ENCODE measurements around the gene ABCC11.
"Not testable (repeated sequence)": the region's sequence is repeated elsewhere in the genome, so short reads cannot be mapped to it uniquely, and the experiment has no call there.

The ABCC11 gene

GRCh38 chr16:48246066-48246465 lies 1.3 kb downstream of the ABCC11 start:
- DNase-seq (ENCODE audit: low read depth in 2 of 2): no peak

GRCh38 chr16:48244863-48245195 lies 2.5 kb downstream of the ABCC11 start:
- DNase-seq (ENCODE audit: low read depth in 2 of 2): no peak

- peak; percentile 80 to 85 for DNase-seq (ENCODE audit: low read depth in 2 of 2)
These were observed 3.1 kb downstream of the ABCC11 start, which contains the start of gene LONP2 for GRCh38 chr16:48244080-48244862. LONP2 (plus strand) TSS chr16:48244300; CDS start chr16:48244389, 89 bp downstream.

- DNase-seq (ENCODE audit: low read depth in 2 of 2): not testable (repeated sequence)
These were observed 7.2 kb downstream of the ABCC11 start for GRCh38 chr16:48240147-48240546.

GRCh38 chr16:48236286-48236685 lies 11.1 kb downstream of the ABCC11 start:
- DNase-seq (ENCODE audit: low read depth in 2 of 2): no peak

- DNase-seq (ENCODE audit: low read depth in 2 of 2): no peak
These were observed 11.7 kb downstream of the ABCC11 start for GRCh38 chr16:48235556-48236136.

- DNase-seq (ENCODE audit: low read depth in 2 of 2): no peak
These were observed 12.2 kb downstream of the ABCC11 start for GRCh38 chr16:48235058-48235555.

GRCh38 chr16:48234630-48235029 lies 12.7 kb downstream of the ABCC11 start:
- DNase-seq (ENCODE audit: low read depth in 2 of 2): no peak

GRCh38 chr16:48232493-48233040 lies 14.8 kb downstream of the ABCC11 start:
- no peak for DNase-seq (ENCODE audit: low read depth in 2 of 2)

- no peak for DNase-seq (ENCODE audit: low read depth in 2 of 2)
These were observed 15.4 kb downstream of the ABCC11 start for GRCh38 chr16:48231727-48232492.

GRCh38 chr16:48225456-48225855 lies 21.9 kb downstream of the ABCC11 start:
- DNase-seq (ENCODE audit: low read depth in 2 of 2): no peak

GRCh38 chr16:48223490-48223889 lies 23.8 kb downstream of the ABCC11 start:
- DNase-seq (ENCODE audit: low read depth in 2 of 2): no peak

GRCh38 chr16:48220891-48221290 lies 26.4 kb downstream of the ABCC11 start:
- no peak for DNase-seq (ENCODE audit: low read depth in 2 of 2)

- DNase-seq (ENCODE audit: low read depth in 2 of 2): no peak
These were observed 28.9 kb downstream of the ABCC11 start for GRCh38 chr16:48218473-48218872.

- DNase-seq (ENCODE audit: low read depth in 2 of 2): no peak
These were observed 29.6 kb downstream of the ABCC11 start for GRCh38 chr16:48217708-48218107.

GRCh38 chr16:48215738-48216137 lies 31.6 kb downstream of the ABCC11 start:
- DNase-seq (ENCODE audit: low read depth in 2 of 2): no peak

- DNase-seq (ENCODE audit: low read depth in 2 of 2): no peak
These were observed 35.3 kb downstream of the ABCC11 start for GRCh38 chr16:48212033-48212432.

- DNase-seq (ENCODE audit: low read depth in 2 of 2): no peak
These were observed 36.6 kb downstream of the ABCC11 start for GRCh38 chr16:48210747-48211146.

GRCh38 chr16:48206594-48207242 lies 40.6 kb downstream of the ABCC11 start:
- DNase-seq (ENCODE audit: low read depth in 2 of 2): no peak

GRCh38 chr16:48204825-48205151 lies 42.6 kb downstream of the ABCC11 start:
- no peak for DNase-seq (ENCODE audit: low read depth in 2 of 2)

GRCh38 chr16:48203974-48204824 lies 43.1 kb downstream of the ABCC11 start:
- no peak for DNase-seq (ENCODE audit: low read depth in 2 of 2)
